ENCODE results near the gene EED.

The EED gene

GRCh38 chr11:86249307-86250098, 5.0 kb downstream of the EED start:
- H3K4me3 ChIP-seq (ENCODE audit: low read depth, low read length): no peak overlapping the region
- no peak for TF ChIP-seq CTCF (IDR thresholded peaks at IDR 0.05; ENCODE audit: low read depth, low read length)

GRCh38 chr11:86251345-86251744, 6.8 kb downstream of the EED start:
- no peak for TF ChIP-seq CTCF (IDR thresholded peaks at IDR 0.05; ENCODE audit: low read depth, low read length)

GRCh38 chr11:86255896-86256295, 11.3 kb downstream of the EED start:
- no peak for TF ChIP-seq CTCF (IDR thresholded peaks at IDR 0.05; ENCODE audit: low read depth, low read length)

More at GRCh38 chr11:86251345-86251744, 6.8 kb downstream of the EED start:
- no peak overlapping the region for H3K4me3 ChIP-seq (ENCODE audit: low read depth, low read length)

GRCh38 chr11:86256608-86257007, 12.1 kb downstream of the EED start:
- no peak for TF ChIP-seq CTCF (IDR thresholded peaks at IDR 0.05; ENCODE audit: low read depth, low read length)
- no peak overlapping the region for H3K4me3 ChIP-seq (ENCODE audit: low read depth, low read length)

More at GRCh38 chr11:86255896-86256295, 11.3 kb downstream of the EED start:
- no peak overlapping the region for H3K4me3 ChIP-seq (ENCODE audit: low read depth, low read length)

- no peak overlapping the region for H3K4me3 ChIP-seq (ENCODE audit: low read depth, low read length)
- TF ChIP-seq CTCF (IDR thresholded peaks at IDR 0.05; ENCODE audit: low read depth, low read length): no peak
Measured at GRCh38 chr11:86257446-86257845, 12.9 kb downstream of the EED start.

- no peak for TF ChIP-seq CTCF (IDR thresholded peaks at IDR 0.05; ENCODE audit: low read depth, low read length)
- no peak overlapping the region for H3K4me3 ChIP-seq (ENCODE audit: low read depth, low read length)
Measured at GRCh38 chr11:86259730-86260129, 15.2 kb downstream of the EED start.

- H3K4me3 ChIP-seq (ENCODE audit: low read depth, low read length): no peak overlapping the region
- TF ChIP-seq CTCF (IDR thresholded peaks at IDR 0.05; ENCODE audit: low read depth, low read length): no peak
Measured at GRCh38 chr11:86261328-86261727, 16.8 kb downstream of the EED start.

Measured in WI38 (cell line).